Right lobe of liver (tissue), 6 donors: ENCODE data around the gene CYP2R1. TPM values are rescaled to one million over a fixed set of nuclear protein-coding genes. Genes with fewer than 3 reads are reported as not detected.

ENCODE experiments used
- ATAC-seq, 4 donors: fragments of 200-7000 bp; cut with Tn5 transposase; one replicate each; pipeline ENCODE4 v1.9.1; 2020; ENCODE audit warnings: mild to moderate bottlenecking in 4 of 4, moderate library complexity in 4 of 4
- DNase-seq, 3 donors: peaks; one replicate each; pipeline ENCODE4 v3.0.0-alpha.2; 2020
- H3K27ac ChIP-seq, 3 donors: fragments of 200-600 bp; one replicate each; pipeline ENCODE4 v1.8.0; 2022
- H3K27me3 ChIP-seq, 2 donors: fragments of 200-600 bp; one replicate each; pipeline ENCODE4 v1.8.0; 2022
- H3K36me3 ChIP-seq, 4 donors: fragments of 200-600 bp; sonication (generic) in 1 of 4; one replicate each; pipeline versions ENCODE4 v1.5.1 to v1.8.0; 2017 to 2022; ENCODE audit warnings: control low read depth in 1 of 4
- H3K4me1 ChIP-seq, 4 donors: fragments of 200-600 bp; sonication (generic) in 1 of 4; one replicate each; pipeline versions ENCODE4 v1.5.1 to v1.8.0; 2017 to 2022; ENCODE audit warnings: control low read depth in 1 of 4
- H3K4me3 ChIP-seq, 3 donors: fragments of 200-600 bp; one replicate each; pipeline ENCODE4 v1.8.0; 2022
- H3K9me3 ChIP-seq, 4 donors: fragments of 200-600 bp; sonication (generic) in 1 of 4; one replicate each; pipeline versions ENCODE4 v1.5.1 to v1.8.0; 2017 to 2022; ENCODE audit warnings: control low read depth in 1 of 4
- CTCF ChIP-seq, 4 donors: fragments of 200-600 bp in 3 of 4; fragments of 450-650 bp in 1 of 4; IDR thresholded peaks; one replicate each; pipeline versions ENCODE4 v1.5.1 to v1.8.0; 2016 to 2022; ENCODE audit warnings: antibody characterized with exemption in 4 of 4, mild to moderate bottlenecking in 2 of 4
- POLR2A ChIP-seq: fragments of 450-650 bp; IDR thresholded peaks from one replicate; pipeline ENCODE4 v1.6.1; 2017; ENCODE audit warnings: antibody characterized with exemption, mild to moderate bottlenecking
- WGBS: methylation state at CpG from one replicate; pipeline ENCODE4 v1.1.6; 2018; ENCODE audit warnings: low coverage, low lambda C conversion rate; ENCODE audit not compliant: insufficient coverage; ENCODE audit errors: missing lambda C conversion rate; 5-methylcytosine and 5-hydroxymethylcytosine counted together
- intact Hi-C, 2 donors: fragments of 100-400 bp; cut with DNase I; formaldehyde crosslinking; loops; one replicate each; pipeline versions ENCODE4 v1.11.2 to v1.14.1; 2022
- long read RNA-seq: library from polyadenylated mRNA; unstranded; transcript quantifications from one replicate; pipeline ENCODE4 v2.0.0, GENCODE V29; 2019
- total RNA-seq, 6 experiments: library from RNA; depleted of rRNA in 2 of 6; stranded (reverse); fragments of >200 nt in 2 of 6; fragmentation: NEBNext Ultra II Directional in 3 of 6; extraction: Animal tissue kit (Norgen Biotek cat#: 25700) in 3 of 6; gene quantifications; one replicate each; pipeline versions ENCODE4 v1.1.0 to v1.2.4, GENCODE V29; 2016 to 2023
- donor health status: DM: no; HTN: yes; CAD: no.
- donor health status: DM: no; HTN: no; CAD: no.
- donor health status: DM: no; HTN: no; CAD: no.
- donor health status: DM: no; HTN: yes; CAD: no.
- donor health status: DM: no; HTN: yes; CAD: no.

CYP2R1 gene
- total RNA-seq = 10 to 100 TPM in 1 of 6 experiments, 1 to 10 TPM in 5; 4.3 to 11.6 (median 6.3) TPM
- long read RNA-seq, partial matches to known transcripts = 0 of 1 reads
- long read RNA-seq, other reads (novel, unspliced or antisense) = 1 of 1 reads

- DNase-seq (peak; percentile 97 to 99 (median 98)), ATAC-seq (peak; percentile 93 to 99 (median 96))
- Histone ChIP-seq H3K36me3 (no peaks in the 10 kb centered on the region), H3K4me3 (peak within 1 kb of the TSS; percentile 63 to 67 (median 64)), H3K9me3 (no peaks in the 10 kb centered on the region), H3K27ac (peak within 1 kb of the TSS; percentile 84 to 93 (median 90)), H3K27me3 (no peaks in the 10 kb centered on the region), H3K4me1 (peaks cover 0 to 6% (median 2%) of the 10 kb centered on the region in 4 donors)
- WGBS = 0% methylated on average over 12 of the region's 36 CpGs
- TF ChIP-seq CTCF (IDR thresholded peaks at IDR 0.05) (no peak), POLR2A (peak; percentile 76)
- intact Hi-C loops = loop anchor here in 1 of 2 donors (10.0 kb wide), 1 partner anchor 367 kb away; the partner anchor contains the start of gene PSMA1
These were observed at the start of gene CYP2R1 for GRCh38 chr11:14892036-14892556. TSS of gene CYP2R1 (minus strand) at chr11:14892231. CDS start at chr11:14892205, 26 bp downstream.

- Histone ChIP-seq H3K36me3 (no peaks in the 10 kb centered on the region), H3K27ac (no peak overlapping the region), H3K27me3 (no peaks in the 10 kb centered on the region), H3K9me3 (no peaks in the 10 kb centered on the region), H3K4me1 (peaks cover 0 to 7% (median 0%) of the 10 kb centered on the region in 4 donors), H3K4me3 (no peak overlapping the region)
- DNase-seq (no peak), ATAC-seq (no peak)
- TF ChIP-seq CTCF (IDR thresholded peaks at IDR 0.05) (no peak), POLR2A (no peak)
- WGBS = 78% methylated on average over 1 of the region's 1 CpG
- intact Hi-C loops = no loop called here
These were observed 46.9 kb upstream of the CYP2R1 start for GRCh38 chr11:14938936-14939335.

- no peaks in the 10 kb centered on the region for H3K4me1 ChIP-seq
- DNase-seq = no peak
- ATAC-seq = no peak
- WGBS = 83% methylated on average over 1 of the region's 1 CpG
- H3K27ac ChIP-seq = no peak overlapping the region
- H3K9me3 ChIP-seq = no peaks in the 10 kb centered on the region
- intact Hi-C loops = no loop called here
- no peaks in the 10 kb centered on the region for H3K36me3 ChIP-seq
- TF ChIP-seq POLR2A (no peak), CTCF (IDR thresholded peaks at IDR 0.05) (no peak)
- H3K27me3 ChIP-seq = no peaks in the 10 kb centered on the region
- no peak overlapping the region for H3K4me3 ChIP-seq
These were observed 42.8 kb upstream of the CYP2R1 start for GRCh38 chr11:14934641-14935351.

DNA sequence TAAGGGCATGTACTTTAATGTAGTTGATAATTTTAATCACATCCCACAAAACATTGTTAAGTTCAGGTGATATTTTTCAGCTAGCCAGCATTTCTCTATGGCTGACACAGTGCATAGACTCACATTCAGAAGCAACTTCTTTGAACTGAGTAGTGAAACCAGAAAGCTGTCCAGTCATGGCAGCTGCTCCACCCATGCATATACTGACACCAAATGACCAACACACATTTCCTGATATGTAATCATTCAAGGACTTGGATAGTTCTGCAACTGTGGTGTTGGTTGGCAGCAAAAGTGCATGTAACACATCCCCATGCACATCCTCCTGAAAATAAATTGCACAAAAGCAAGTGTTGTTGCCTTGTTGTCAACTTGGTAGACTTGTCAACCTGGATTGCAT is 40.4 kb upstream of the CYP2R1 start:
- ATAC-seq (no peak), DNase-seq (no peak)
- TF ChIP-seq CTCF (IDR thresholded peaks at IDR 0.05) = no peak
- TF ChIP-seq POLR2A = no peak
- H3K4me1 ChIP-seq = no peaks in the 10 kb centered on the region
- H3K9me3 ChIP-seq = no peaks in the 10 kb centered on the region
- H3K27ac ChIP-seq = no peak overlapping the region
- intact Hi-C loops = no loop called here
- no peak overlapping the region for H3K4me3 ChIP-seq
- H3K27me3 ChIP-seq = no peaks in the 10 kb centered on the region
- no peaks in the 10 kb centered on the region for H3K36me3 ChIP-seq
